Mesenchymal stem cell (in vitro differentiated cells and primary cell): ENCODE measurements around the gene NUP188. TPM values are rescaled to one million over a fixed set of nuclear protein-coding genes. Genes with fewer than 3 reads are reported as not detected.

Experiments
- DNase-seq: peaks from one replicate; pipeline ENCODE4 v3.0.0-alpha.2; 2013
- H2AFZ ChIP-seq: one replicate; pipeline ENCODE4 v1.6.1; 2013; ENCODE audit warnings: low read depth, mild to moderate bottlenecking, control low read depth, inconsistent platforms, low read length, moderate library complexity
- H2AK5ac ChIP-seq: 2 replicates; pipeline ENCODE4 v1.6.1; 2013; ENCODE audit warnings: low read length, moderate library complexity, mild to moderate bottlenecking, inconsistent platforms; ENCODE audit not compliant: severe bottlenecking
- H2BK120ac ChIP-seq: one replicate; pipeline ENCODE4 v1.6.1; 2013; ENCODE audit warnings: low read depth, mild to moderate bottlenecking, inconsistent platforms, low read length, moderate library complexity
- H2BK12ac ChIP-seq, 2 experiments: one replicate each; pipeline ENCODE4 v1.6.1; 2013; ENCODE audit warnings: inconsistent platforms in 2 of 2, low read length in 2 of 2, mild to moderate bottlenecking in 2 of 2, moderate library complexity in 2 of 2, control low read depth in 1 of 2
- H2BK15ac ChIP-seq: one replicate; pipeline ENCODE4 v1.6.1; 2013; ENCODE audit warnings: mild to moderate bottlenecking, low read depth, inconsistent platforms; ENCODE audit not compliant: poor library complexity, severe bottlenecking
- H2BK5ac ChIP-seq: 2 replicates; pipeline ENCODE4 v1.6.1; 2013; ENCODE audit warnings: low read depth, mild to moderate bottlenecking, low read length, control low read depth, inconsistent platforms; ENCODE audit not compliant: poor library complexity, severe bottlenecking
- H3K14ac ChIP-seq, 2 experiments: one replicate each; pipeline ENCODE4 v1.6.1; 2013; ENCODE audit warnings: inconsistent platforms in 2 of 2, low read length in 2 of 2, control low read depth in 1 of 2, mild to moderate bottlenecking in 1 of 2, moderate library complexity in 1 of 2
- H3K18ac ChIP-seq, 2 experiments: one replicate each; pipeline ENCODE4 v1.6.1; 2013; ENCODE audit warnings: inconsistent platforms in 2 of 2, low read length in 2 of 2, control low read depth in 1 of 2, low read depth in 1 of 2, mild to moderate bottlenecking in 1 of 2
- H3K23ac ChIP-seq, 2 experiments: one replicate each; pipeline ENCODE4 v1.6.1; 2013; ENCODE audit warnings: inconsistent platforms in 2 of 2, low read length in 2 of 2, mild to moderate bottlenecking in 2 of 2, moderate library complexity in 2 of 2, control low read depth in 1 of 2
- H3K27ac ChIP-seq: 2 replicates; pipeline ENCODE4 v1.5.1; 2013; ENCODE audit warnings: mild to moderate bottlenecking, moderate library complexity, low read length, control low read depth, inconsistent platforms; ENCODE audit not compliant: poor library complexity, severe bottlenecking
- H3K27me3 ChIP-seq, 2 experiments: 2 replicates each; pipeline versions ENCODE4 v1.6.1 to v1.7.0; 2013; ENCODE audit warnings: low read length in 2 of 2, mild to moderate bottlenecking in 2 of 2, moderate library complexity in 2 of 2, control low read depth in 1 of 2, inconsistent platforms in 1 of 2; ENCODE audit not compliant: control insufficient read depth in 1 of 2, insufficient read depth in 1 of 2
- H3K36me3 ChIP-seq, 2 experiments: 2 replicates each; pipeline versions ENCODE4 v1.6.1 to v1.7.0; 2013; ENCODE audit warnings: low read length in 2 of 2, control low read depth in 1 of 2, inconsistent platforms in 1 of 2, low read depth in 1 of 2, mild to moderate bottlenecking in 1 of 2; ENCODE audit not compliant: insufficient read depth in 2 of 2, control insufficient read depth in 1 of 2
- H3K4ac ChIP-seq, 2 experiments: one replicate each; pipeline ENCODE4 v1.6.1; 2013; ENCODE audit warnings: inconsistent platforms in 2 of 2, low read length in 2 of 2, mild to moderate bottlenecking in 2 of 2, moderate library complexity in 2 of 2, control low read depth in 1 of 2, low read depth in 1 of 2
- H3K4me1 ChIP-seq: 2 replicates; pipeline ENCODE4 v1.6.1; 2013; ENCODE audit warnings: low read depth, low read length, control low read depth; ENCODE audit not compliant: control insufficient read depth, insufficient read depth
- H3K4me2 ChIP-seq: 2 replicates; pipeline ENCODE4 v1.6.1; 2013; ENCODE audit warnings: low read length, mild to moderate bottlenecking, inconsistent platforms; ENCODE audit not compliant: poor library complexity, severe bottlenecking
- H3K4me3 ChIP-seq, 2 experiments: 2 replicates each; pipeline versions ENCODE4 v1.5.1 to v1.7.0; 2013; ENCODE audit warnings: low read length in 2 of 2, mild to moderate bottlenecking in 2 of 2, control low read depth in 1 of 2, low read depth in 1 of 2; ENCODE audit not compliant: insufficient read depth in 1 of 2
- H3K79me1 ChIP-seq: replicated peaks from 2 replicates; pipeline ENCODE4 v1.6.1; 2013; ENCODE audit warnings: mild to moderate bottlenecking, control low read depth, low read length, inconsistent platforms; ENCODE audit not compliant: poor library complexity, severe bottlenecking
- H3K9ac ChIP-seq: 2 replicates; pipeline ENCODE4 v1.7.0; 2013; ENCODE audit warnings: mild to moderate bottlenecking, low read length, moderate library complexity
- H3K9me3 ChIP-seq: 2 replicates; pipeline ENCODE4 v1.7.0; 2013; ENCODE audit warnings: mild to moderate bottlenecking, low read length; ENCODE audit not compliant: control insufficient read depth
- H4K8ac ChIP-seq: one replicate; pipeline ENCODE4 v1.6.1; 2013; ENCODE audit warnings: inconsistent platforms, mild to moderate bottlenecking, low read length, moderate library complexity
- H4K91ac ChIP-seq: one replicate; pipeline ENCODE4 v1.6.1; 2013; ENCODE audit warnings: mild to moderate bottlenecking, low read length, inconsistent platforms
- WGBS: methylation state at CpG from one replicate; pipeline ENCODE4 v1.1.7; 2013; ENCODE audit warnings: mixed read lengths; 5-methylcytosine and 5-hydroxymethylcytosine counted together
- polyA plus RNA-seq, 2 experiments: library from polyadenylated mRNA; stranded (reverse); fragments of 200-250 nt; gene quantifications; one replicate each; pipeline ENCODE4 v1.2.3, GENCODE V29; 2013

NUP188 gene, protein sequence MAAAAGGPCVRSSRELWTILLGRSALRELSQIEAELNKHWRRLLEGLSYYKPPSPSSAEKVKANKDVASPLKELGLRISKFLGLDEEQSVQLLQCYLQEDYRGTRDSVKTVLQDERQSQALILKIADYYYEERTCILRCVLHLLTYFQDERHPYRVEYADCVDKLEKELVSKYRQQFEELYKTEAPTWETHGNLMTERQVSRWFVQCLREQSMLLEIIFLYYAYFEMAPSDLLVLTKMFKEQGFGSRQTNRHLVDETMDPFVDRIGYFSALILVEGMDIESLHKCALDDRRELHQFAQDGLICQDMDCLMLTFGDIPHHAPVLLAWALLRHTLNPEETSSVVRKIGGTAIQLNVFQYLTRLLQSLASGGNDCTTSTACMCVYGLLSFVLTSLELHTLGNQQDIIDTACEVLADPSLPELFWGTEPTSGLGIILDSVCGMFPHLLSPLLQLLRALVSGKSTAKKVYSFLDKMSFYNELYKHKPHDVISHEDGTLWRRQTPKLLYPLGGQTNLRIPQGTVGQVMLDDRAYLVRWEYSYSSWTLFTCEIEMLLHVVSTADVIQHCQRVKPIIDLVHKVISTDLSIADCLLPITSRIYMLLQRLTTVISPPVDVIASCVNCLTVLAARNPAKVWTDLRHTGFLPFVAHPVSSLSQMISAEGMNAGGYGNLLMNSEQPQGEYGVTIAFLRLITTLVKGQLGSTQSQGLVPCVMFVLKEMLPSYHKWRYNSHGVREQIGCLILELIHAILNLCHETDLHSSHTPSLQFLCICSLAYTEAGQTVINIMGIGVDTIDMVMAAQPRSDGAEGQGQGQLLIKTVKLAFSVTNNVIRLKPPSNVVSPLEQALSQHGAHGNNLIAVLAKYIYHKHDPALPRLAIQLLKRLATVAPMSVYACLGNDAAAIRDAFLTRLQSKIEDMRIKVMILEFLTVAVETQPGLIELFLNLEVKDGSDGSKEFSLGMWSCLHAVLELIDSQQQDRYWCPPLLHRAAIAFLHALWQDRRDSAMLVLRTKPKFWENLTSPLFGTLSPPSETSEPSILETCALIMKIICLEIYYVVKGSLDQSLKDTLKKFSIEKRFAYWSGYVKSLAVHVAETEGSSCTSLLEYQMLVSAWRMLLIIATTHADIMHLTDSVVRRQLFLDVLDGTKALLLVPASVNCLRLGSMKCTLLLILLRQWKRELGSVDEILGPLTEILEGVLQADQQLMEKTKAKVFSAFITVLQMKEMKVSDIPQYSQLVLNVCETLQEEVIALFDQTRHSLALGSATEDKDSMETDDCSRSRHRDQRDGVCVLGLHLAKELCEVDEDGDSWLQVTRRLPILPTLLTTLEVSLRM (N-terminal part only)
- polyA plus RNA-seq (2013, experiment 1 of 2) = 14.9 TPM
- polyA plus RNA-seq (2013, experiment 2 of 2) = 14.6 TPM

DNA sequence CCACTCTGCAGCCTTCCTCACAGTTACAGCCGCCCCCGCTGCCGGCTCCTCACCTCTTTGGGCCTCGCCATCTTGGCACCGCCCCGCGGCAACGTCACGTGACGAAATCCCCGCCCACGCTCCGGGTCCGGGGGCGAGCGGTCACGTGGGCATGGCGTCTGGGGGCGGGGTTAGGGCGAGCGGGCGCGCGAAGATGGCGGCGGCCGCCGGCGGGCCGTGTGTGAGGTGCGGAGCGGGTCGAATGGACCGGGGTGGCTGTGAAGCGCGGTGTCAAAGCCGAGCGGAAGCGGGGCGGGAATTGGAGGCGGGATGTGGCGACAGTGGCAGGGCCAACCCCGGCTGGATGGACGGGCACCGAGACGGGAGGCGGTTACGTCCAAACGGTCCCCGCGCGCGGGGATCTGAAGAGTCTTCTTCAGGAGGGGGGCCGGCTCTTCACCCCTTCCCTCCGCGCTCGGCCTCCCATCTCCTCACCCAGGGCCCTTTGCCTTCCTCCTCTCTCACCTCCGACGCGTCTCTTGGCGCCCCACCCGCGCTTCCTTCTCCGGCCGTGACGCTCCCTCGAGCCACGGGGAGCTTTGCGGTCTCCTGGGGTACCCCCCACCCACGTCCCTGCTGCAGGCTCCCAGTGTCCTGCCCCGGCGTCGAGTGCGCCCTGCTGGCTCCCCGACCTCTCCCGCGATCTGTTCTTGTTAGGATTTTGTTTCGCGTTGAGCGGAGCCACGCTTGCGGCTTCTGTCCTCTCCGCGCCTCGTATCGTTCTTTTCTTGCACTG, at the start of gene NUP188, which contains the start of gene DOLK:
NUP188 (plus strand) TSS at position 173 of the 775 bp plus-strand sequence; CDS start at position 194, 21 bp downstream.
DOLK (minus strand) TSS at position 77 of the 775 bp plus-strand sequence. CDS start 300 bp downstream, outside the sequence.
- peak within 1 kb of the TSS; percentile 86 to 100 for H3K14ac ChIP-seq
- H3K9me3 ChIP-seq = no peaks in the 10 kb centered on the region
- peak within 1 kb of the TSS; percentile 64 to 100 for H3K23ac ChIP-seq
- H3K79me1 ChIP-seq = peaks cover 45% of the 10 kb centered on the region
- WGBS = under 1% methylated on average over 76 of the region's 86 CpGs
- no peaks in the 10 kb centered on the region for H3K27me3 ChIP-seq
- peak within 1 kb of the TSS; percentile 97 for H3K9ac ChIP-seq
- H3K4ac ChIP-seq = peak within 1 kb of the TSS; percentile 91 to 98
- no peak within 1 kb of the TSS for H2BK120ac ChIP-seq
- peak within 1 kb of the TSS; percentile 92 to 100 for H3K4me3 ChIP-seq
- H3K18ac ChIP-seq = peak within 1 kb of the TSS; percentile 90 to 99
- H3K27ac ChIP-seq = peak within 1 kb of the TSS; percentile 88
- H2AK5ac ChIP-seq = no peak within 1 kb of the TSS
- DNase-seq = peak; percentile 92
- H3K36me3 ChIP-seq = peaks cover 41 to 46% of the 10 kb centered on the region in 2 experiments
- H3K4me2 ChIP-seq = peak within 1 kb of the TSS; percentile 97
- peak within 1 kb of the TSS; percentile 97 for H4K91ac ChIP-seq
- H3K4me1 ChIP-seq = peaks cover 11% of the 10 kb centered on the region
- peak within 1 kb of the TSS; percentile 20 for H2BK15ac ChIP-seq
- peak within 1 kb of the TSS; percentile 100 for H2AFZ ChIP-seq
- peak within 1 kb of the TSS; percentile 45 for H2BK5ac ChIP-seq
- H2BK12ac ChIP-seq = peak within 1 kb of the TSS in 1 of 2 experiments; percentile 74
- H4K8ac ChIP-seq = peak within 1 kb of the TSS; percentile 96

DNA sequence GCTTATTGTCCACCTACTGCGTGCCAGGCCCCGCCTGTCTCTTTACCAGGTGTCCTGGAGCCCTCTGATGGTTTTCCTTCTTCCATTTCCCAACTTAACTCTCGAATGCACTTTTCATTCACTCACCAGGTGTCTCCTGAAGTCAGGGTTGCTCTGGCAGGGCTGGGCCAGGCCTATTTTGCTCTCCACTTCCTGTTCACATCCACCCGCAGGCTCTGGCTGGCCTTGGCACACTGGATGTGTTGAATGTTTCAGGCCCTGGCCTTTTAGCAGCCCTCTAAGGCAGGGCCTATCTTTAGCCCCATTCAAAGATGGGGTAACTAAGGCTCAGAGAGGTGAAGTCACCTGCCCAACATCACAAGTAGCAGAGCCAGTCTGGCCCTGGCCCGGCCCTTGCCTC, 49.1 kb upstream of the NUP188 start:
- H3K23ac ChIP-seq = no peak overlapping the region
- no peak overlapping the region for H2AFZ ChIP-seq
- H4K8ac ChIP-seq = peak overlapping the region; percentile 39
- H3K27me3 ChIP-seq = no peaks in the 10 kb centered on the region
- no peak for DNase-seq
- no peak overlapping the region for H2BK120ac ChIP-seq
- H3K4me3 ChIP-seq = no peak overlapping the region
- H3K18ac ChIP-seq = no peak overlapping the region
- no peak overlapping the region for H3K4ac ChIP-seq
- peak overlapping the region; percentile 21 for H2AK5ac ChIP-seq
- no peaks in the 10 kb centered on the region for H3K9me3 ChIP-seq
- no peak overlapping the region for H4K91ac ChIP-seq
- H3K79me1 ChIP-seq = peaks cover 29% of the 10 kb centered on the region
- H3K4me2 ChIP-seq = no peak overlapping the region
- H3K36me3 ChIP-seq = peaks cover 48 to 54% of the 10 kb centered on the region in 2 experiments
- 97% methylated on average over 5 of the region's 5 CpGs for WGBS
- H3K27ac ChIP-seq = no peak overlapping the region
- peaks cover 39% of the 10 kb centered on the region for H3K4me1 ChIP-seq
- no peak overlapping the region for H2BK12ac ChIP-seq
- no peak overlapping the region for H3K9ac ChIP-seq
- no peak overlapping the region for H2BK15ac ChIP-seq
- H3K14ac ChIP-seq = no peak overlapping the region
- H2BK5ac ChIP-seq = no peak overlapping the region

DNA sequence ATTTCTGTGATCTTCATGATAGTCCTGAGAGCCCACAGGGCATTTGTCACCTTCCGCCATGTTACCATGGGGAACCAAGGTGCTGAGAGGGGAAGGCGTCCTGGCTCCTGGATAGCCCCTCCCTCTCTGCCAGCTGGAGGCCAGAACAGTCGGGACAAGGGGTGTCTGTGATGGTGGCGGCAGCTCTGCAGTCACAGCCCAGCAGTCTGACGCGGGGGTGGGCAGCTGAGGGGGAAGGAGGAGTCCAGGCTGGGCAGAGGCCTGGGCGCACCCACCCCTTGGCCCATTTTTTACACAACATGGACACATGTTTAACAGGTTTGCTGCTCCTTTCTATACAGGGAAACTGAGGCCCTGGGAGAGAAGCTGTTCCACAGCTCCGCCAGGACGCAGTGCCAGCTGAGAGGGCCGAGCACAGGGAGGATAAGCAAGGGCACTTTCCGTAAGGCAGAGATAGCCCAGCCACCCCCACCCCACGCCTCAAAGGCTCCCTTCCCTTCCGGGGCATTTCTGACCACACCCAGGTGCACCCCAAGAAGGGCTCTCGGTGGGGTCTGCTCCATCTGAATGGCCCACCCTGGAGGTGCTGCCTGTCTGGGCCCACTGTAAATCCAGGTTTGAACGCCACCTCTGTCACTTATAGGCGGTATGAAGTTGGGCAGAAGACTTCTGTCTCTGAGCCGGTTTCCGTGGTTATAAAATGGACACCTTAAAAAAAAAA, 48.5 kb upstream of the NUP188 start:
- Histone ChIP-seq H2BK12ac (peak overlapping the region in 1 of 2 experiments; percentile 79), H3K9me3 (no peaks in the 10 kb centered on the region), H4K8ac (peak overlapping the region; percentile 39), H2BK15ac (no peak overlapping the region), H2AK5ac (peak overlapping the region; percentile 21), H3K4me1 (peaks cover 38% of the 10 kb centered on the region), H2BK120ac (no peak overlapping the region), H3K27ac (no peak overlapping the region), H3K23ac (no peak overlapping the region), H3K4ac (peak overlapping the region in 1 of 2 experiments; percentile 20), H3K27me3 (no peaks in the 10 kb centered on the region), H3K14ac (peak overlapping the region in 1 of 2 experiments; percentile 12), H3K4me3 (no peak overlapping the region), H3K4me2 (no peak overlapping the region), H3K79me1 (peaks cover 29% of the 10 kb centered on the region), H2AFZ (no peak overlapping the region), H2BK5ac (no peak overlapping the region), H3K36me3 (peaks cover 47 to 50% of the 10 kb centered on the region in 2 experiments), H3K18ac (peak overlapping the region in 1 of 2 experiments; percentile 72), H3K9ac (no peak overlapping the region), H4K91ac (peak overlapping the region; percentile 30)
- 94% methylated on average over 18 of the region's 18 CpGs for WGBS
- DNase-seq = no peak
